Hepatocyte (in vitro differentiated cells): ENCODE results near the gene DNAJB11.

Source experiments
- CTCF ChIP-seq: fragments of 200-600 bp; sonication (generic); IDR thresholded peaks from 2 replicates; pipeline ENCODE4 v1.5.1; 2016; ENCODE audit warnings: antibody characterized with exemption, mild to moderate bottlenecking; ENCODE audit not compliant: poor library complexity
- EZH2 ChIP-seq: fragments of 200-600 bp; sonication (generic); IDR thresholded peaks from 2 replicates; pipeline ENCODE4 v1.6.1; 2016; ENCODE audit warnings: antibody characterized with exemption, mild to moderate bottlenecking, borderline replicate concordance

- TF ChIP-seq CTCF (peak; percentile 38), EZH2 (no peak)
These were observed 18.6 kb downstream of the DNAJB11 start for GRCh38 chr3:186589121-186589520.
